PC-3 (cell line): ENCODE results near the gene HOMEZ. TPM values are rescaled to one million over a fixed set of nuclear protein-coding genes. Genes with fewer than 3 reads are reported as not detected.
A peak's percentile ranks its signal among the peaks of the same experiment; 100 is the strongest.

Source experiments
- ATAC-seq: fragments of 200-7000 bp; cut with Tn5 transposase; 2 replicates; pipeline ENCODE4 v1.9.1; 2020; ENCODE audit warnings: mild to moderate bottlenecking, moderate library complexity
- BruUV-seq: library from RNA; stranded (reverse); fragments of 400-500 nt; replicated peaks from 2 replicates; lab custom pipeline; 2021; lab: Mats Ljungman, UMichigan
- CTCF ChIA-PET: fragments of 300-600 bp; sonication (Branson Sonifier 250); formaldehyde crosslinking; loops from one replicate; lab custom pipeline; 2022; ENCODE audit warnings: antibody characterized with exemption; lab: Charles Lee
- POLR2A ChIA-PET: fragments of 300-600 bp; sonication (Branson Sonifier 250); formaldehyde crosslinking; loops from one replicate; lab custom pipeline; 2022; ENCODE audit warnings: antibody characterized with exemption; ENCODE audit not compliant: unreplicated experiment; lab: Charles Lee
- DNase-seq: peaks from one replicate; pipeline ENCODE4 v3.0.0-alpha.2; 2015
- H2AFZ ChIP-seq: fragments of 300-600 bp; sonication (generic); 2 replicates; pipeline ENCODE4 v1.6.0; 2016; ENCODE audit warnings: antibody characterized with exemption, low read length
- H3F3A ChIP-seq: fragments of 300-600 bp; sonication (generic); one replicate; pipeline ENCODE4 v1.6.0; 2017; ENCODE audit warnings: antibody characterized with exemption, low read length, control low read depth, mild to moderate bottlenecking; ENCODE audit not compliant: unreplicated experiment
- H3K27ac ChIP-seq: fragments of 300-600 bp; sonication (generic); 2 replicates; pipeline ENCODE4 v1.5.1; 2016; ENCODE audit warnings: mild to moderate bottlenecking, low read length
- H3K27me3 ChIP-seq: fragments of 300-600 bp; sonication (generic); 2 replicates; pipeline ENCODE4 v1.6.1; 2016; ENCODE audit warnings: low read length, mixed read lengths
- H3K36me3 ChIP-seq: fragments of 300-600 bp; sonication (generic); 2 replicates; pipeline ENCODE4 v1.6.1; 2016; ENCODE audit warnings: low read depth, mixed run types, low read length, mixed read lengths
- H3K4me1 ChIP-seq: fragments of 300-600 bp; sonication (generic); 2 replicates; pipeline ENCODE4 v1.5.1; 2016; ENCODE audit warnings: low read length; ENCODE audit not compliant: insufficient read depth
- H3K4me2 ChIP-seq: fragments of 300-600 bp; sonication (generic); 2 replicates; pipeline ENCODE4 v1.6.0; 2016; ENCODE audit warnings: low read length
- H3K4me3 ChIP-seq: fragments of 300-600 bp; sonication (generic); 2 replicates; pipeline ENCODE4 v1.5.1; 2016; ENCODE audit warnings: mild to moderate bottlenecking, low read length, mixed read lengths
- H3K79me2 ChIP-seq: fragments of 300-600 bp; sonication (generic); 2 replicates; pipeline ENCODE4 v1.6.1; 2017; ENCODE audit warnings: low read length, mixed read lengths
- H3K9ac ChIP-seq: fragments of 300-600 bp; sonication (generic); 2 replicates; pipeline ENCODE4 v1.6.0; 2016; ENCODE audit warnings: mild to moderate bottlenecking, low read length
- H3K9me2 ChIP-seq: fragments of 300-600 bp; sonication (generic); replicated peaks from 2 replicates; pipeline ENCODE4 v1.6.1; 2016; ENCODE audit warnings: mixed run types, low read length, mixed read lengths
- H3K9me3 ChIP-seq: fragments of 300-600 bp; sonication (generic); 2 replicates; pipeline ENCODE4 v1.6.1; 2016; ENCODE audit warnings: low read length, mixed read lengths
- H4K20me1 ChIP-seq: fragments of 300-600 bp; sonication (generic); 2 replicates; pipeline ENCODE4 v1.6.1; 2016; ENCODE audit warnings: low read length, mixed read lengths
- CTCF ChIP-seq: fragments of 300-600 bp; sonication (generic); conservative IDR thresholded peaks from 2 replicates; pipeline ENCODE4 v1.5.1; 2017; ENCODE audit warnings: antibody characterized with exemption, low read depth, mild to moderate bottlenecking, low read length
- EZH2 ChIP-seq: fragments of 300-600 bp; sonication (generic); IDR thresholded peaks from one replicate; pipeline ENCODE4 v1.6.1; 2017; ENCODE audit warnings: antibody characterized with exemption, mild to moderate bottlenecking, low read length; ENCODE audit not compliant: unreplicated experiment
- EZH2phosphoT487 ChIP-seq: fragments of 300-600 bp; sonication (generic); IDR thresholded peaks from 2 replicates; pipeline ENCODE4 v1.6.1; 2018; ENCODE audit warnings: mild to moderate bottlenecking, antibody characterized with exemption, low read length, borderline replicate concordance
- intact Hi-C: fragments of 100-400 bp; cut with micrococcal nuclease; formaldehyde crosslinking; loops from 2 replicates; pipeline ENCODE4 v1.9.0; 2023
- total RNA-seq: library from RNA; depleted of rRNA; stranded (reverse); fragments of >200 nt; gene quantifications from 2 replicates; pipeline ENCODE4 v1.2.3, GENCODE V29; 2014

HOMEZ gene
- total RNA-seq, 1 experiment from 2014 or later = 7.7 TPM

GRCh38 chr14:23320584-23321571, 34.9 kb upstream of the HOMEZ start, which contains the start of gene PABPN1:
PABPN1 (plus strand) TSS chr14:23321457; CDS start chr14:23321470, 13 bp downstream.
- Histone ChIP-seq H3K27ac (peak within 1 kb of the TSS; percentile 80), H3K4me1 (peaks cover 17% of the 10 kb centered on the region), H3F3A (no peaks in the 10 kb centered on the region), H2AFZ (peak within 1 kb of the TSS; percentile 89), H3K4me2 (peak within 1 kb of the TSS; percentile 94), H3K79me2 (peaks cover 26% of the 10 kb centered on the region), H3K36me3 (peaks cover 36% of the 10 kb centered on the region), H3K9me3 (no peaks in the 10 kb centered on the region), H4K20me1 (peaks cover 11% of the 10 kb centered on the region; the same call in 1 of the 2 replicates), H3K27me3 (no peaks in the 10 kb centered on the region), H3K9ac (peak within 1 kb of the TSS; percentile 96), H3K4me3 (peak within 1 kb of the TSS; percentile 99), H3K9me2 (no peaks in the 10 kb centered on the region)
- ATAC-seq (peak; percentile 91), DNase-seq (peak; percentile 100)
- POLR2A ChIA-PET = interaction anchor here (0.7 to 2.0 kb wide), 7 partner anchors 14 to 820 kb away, joined by 3 to 13 read pairs (median 6); partner anchors contain the start of genes BCL2L2, EMC9, HOMEZ and PPP1R3E
- CTCF ChIA-PET = interaction anchor here (0.7 to 2.1 kb wide), 4 partner anchors 20 to 656 kb away, joined by 4 to 14 read pairs (median 5); no protein-coding TSS in a partner anchor
- no peak for TF ChIP-seq EZH2
- no peak for TF ChIP-seq CTCF
- no peak for TF ChIP-seq EZH2phosphoT487
- intact Hi-C loops = loop anchor here (1.0 kb wide), 3 partner anchors 15 to 148 kb away; partner anchors contain the start of genes BCL2L2 and NGDN
- BruUV-seq = TSS peak; percentile 93

GRCh38 chr14:23319746-23320583, 34.0 kb upstream of the HOMEZ start:
- H3K4me3 ChIP-seq = peak overlapping the region; percentile 44
- H3K9me3 ChIP-seq = no peaks in the 10 kb centered on the region
- POLR2A ChIA-PET = interaction anchor here (0.7 to 2.0 kb wide), 4 partner anchors 13 to 34 kb away, joined by 3 to 16 read pairs (median 9); partner anchors contain the start of genes BCL2L2, HOMEZ and PPP1R3E

More at GRCh38 chr14:23319746-23320583, 34.0 kb upstream of the HOMEZ start:
- CTCF ChIA-PET = interaction anchor here (0.6 kb wide), 1 partner anchor 24 kb away, joined by 4 read pairs; no protein-coding TSS in a partner anchor
- Histone ChIP-seq H3K27ac (peak overlapping the region; percentile 80), H2AFZ (peak overlapping the region; percentile 89), H3K79me2 (peaks cover 26% of the 10 kb centered on the region), H3K4me2 (peak overlapping the region; percentile 80), H3K36me3 (peaks cover 34% of the 10 kb centered on the region), H3K9me2 (no peaks in the 10 kb centered on the region), H4K20me1 (peaks cover 11% of the 10 kb centered on the region; the same call in 1 of the 2 replicates), H3K9ac (peak overlapping the region; percentile 63), H3K27me3 (no peaks in the 10 kb centered on the region), H3F3A (no peaks in the 10 kb centered on the region), H3K4me1 (peaks cover 17% of the 10 kb centered on the region)
- TF ChIP-seq CTCF (no peak), EZH2 (no peak), EZH2phosphoT487 (no peak)
- intact Hi-C loops = no loop called here
- DNase-seq (no peak), ATAC-seq (no peak)
- no TSS peak for BruUV-seq
